GM21723 (cell line): ENCODE results near the gene TFAP2C.

Experiments used
- ATAC-seq: cut with Tn5 transposase; IDR thresholded peaks from one replicate; pipeline ENCODE4 v1.9.1; 2021; ENCODE audit warnings: mild to moderate bottlenecking, moderate library complexity; ENCODE audit not compliant: unreplicated experiment

TFAP2C gene

GRCh38 chr20:56628873-56629463 is at the start of gene TFAP2C:
Gene TFAP2C, plus strand, starts transcription at chr20:56629306. Its CDS starts 239 bp downstream, at chr20:56629545.
- no peak for ATAC-seq

GRCh38 chr20:56580226-56580625 is 48.9 kb upstream of the TFAP2C start:
- no peak for ATAC-seq

DNA sequence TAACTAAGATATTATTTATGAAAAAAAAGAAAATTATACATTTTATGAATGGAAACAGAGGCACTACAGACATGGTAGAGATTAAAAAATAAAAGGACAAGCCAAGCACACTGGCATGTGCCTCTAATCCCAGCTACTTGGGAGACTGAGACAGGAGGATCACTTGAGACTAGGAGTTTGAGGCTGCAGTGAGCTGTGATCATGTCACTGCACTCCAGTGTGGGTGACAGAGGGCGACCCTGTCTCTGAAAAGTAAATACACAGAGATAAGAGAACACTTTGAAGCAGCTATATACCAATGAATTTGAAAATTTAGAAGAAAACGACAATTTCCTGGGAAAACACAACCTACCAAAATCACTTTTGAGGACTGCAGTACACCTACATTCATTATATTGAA is 47.4 kb upstream of the TFAP2C start:
- ATAC-seq, result no peak

DNA sequence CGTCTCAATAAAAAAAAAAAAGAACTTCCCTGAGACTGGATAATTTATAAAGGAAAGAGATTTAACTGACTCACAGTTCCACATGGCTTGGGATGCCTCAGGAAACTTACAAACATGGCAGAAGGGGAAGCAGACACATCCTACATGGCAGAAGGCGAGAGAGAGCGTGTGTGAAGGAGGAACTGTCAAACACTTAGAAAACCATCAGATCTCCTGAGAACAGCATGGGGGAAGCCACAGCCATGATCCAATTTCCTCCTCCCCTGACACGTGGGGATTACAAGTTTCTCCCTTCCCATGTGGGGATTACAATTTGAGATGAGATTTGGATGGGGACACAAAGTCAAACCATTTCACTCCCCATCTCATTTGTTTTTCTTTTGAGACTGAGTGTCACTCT is 46.6 kb upstream of the TFAP2C start:
- no peak for ATAC-seq

DNA sequence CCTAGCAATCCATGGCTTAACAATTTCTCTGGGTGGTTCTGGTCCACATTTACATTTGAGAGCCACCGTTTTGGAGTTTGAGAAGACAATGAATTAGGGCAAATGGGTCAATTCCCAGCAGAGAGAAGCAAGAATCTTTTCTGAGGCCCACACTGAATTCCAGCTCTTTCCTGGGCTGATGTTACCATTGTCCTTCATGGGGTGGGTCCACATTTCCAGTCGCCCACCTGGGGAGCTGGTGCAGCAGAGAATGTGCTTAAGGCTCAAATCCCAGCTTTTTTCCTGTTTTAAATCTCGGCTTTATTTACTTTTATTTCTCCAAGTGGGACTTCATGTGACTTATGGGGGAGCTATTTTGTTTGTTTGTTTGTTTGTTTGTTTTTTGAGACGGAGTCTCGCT is 44.2 kb upstream of the TFAP2C start:
- no peak for ATAC-seq

GRCh38 chr20:56587307-56588041 is 41.6 kb upstream of the TFAP2C start:
- no peak for ATAC-seq

DNA sequence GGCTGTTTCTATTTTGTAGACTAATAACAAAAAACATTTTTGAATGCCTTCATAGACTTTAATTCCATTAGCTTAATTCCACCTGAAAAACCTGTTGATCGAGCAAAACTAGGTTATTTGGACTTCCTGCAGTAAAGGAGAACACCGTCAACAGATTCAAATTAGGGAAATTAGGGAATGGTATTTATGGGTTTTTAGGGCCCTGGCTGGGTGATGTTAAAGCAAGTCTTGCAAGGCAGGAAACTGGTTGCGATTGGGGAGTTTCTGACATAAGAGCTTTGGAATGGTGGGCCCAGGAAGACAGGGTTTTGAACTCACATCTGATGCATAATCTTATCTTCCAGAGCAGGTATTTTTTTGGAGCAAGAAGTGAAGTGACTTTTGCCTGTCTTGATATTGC is 40.1 kb upstream of the TFAP2C start:
- no peak for ATAC-seq

DNA sequence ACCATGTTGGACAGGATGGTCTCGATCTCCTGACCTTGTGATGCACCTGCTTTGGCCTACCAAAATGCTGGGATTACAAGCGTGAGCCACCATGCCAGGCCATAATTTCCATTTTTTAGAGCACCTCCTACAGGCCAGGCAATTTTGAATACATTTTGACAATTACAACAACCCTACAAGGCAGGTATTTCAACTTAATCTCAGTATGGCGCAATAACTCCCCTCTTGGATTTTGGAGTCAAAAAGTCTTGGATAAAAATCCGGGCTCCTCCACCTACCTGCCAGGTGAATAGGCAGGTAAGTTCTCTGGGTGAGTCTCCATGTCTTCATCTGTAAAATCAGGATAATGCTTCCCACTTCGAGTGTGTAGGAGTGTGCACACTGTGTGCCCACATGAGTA is 39.5 kb upstream of the TFAP2C start:
- no peak for ATAC-seq

DNA sequence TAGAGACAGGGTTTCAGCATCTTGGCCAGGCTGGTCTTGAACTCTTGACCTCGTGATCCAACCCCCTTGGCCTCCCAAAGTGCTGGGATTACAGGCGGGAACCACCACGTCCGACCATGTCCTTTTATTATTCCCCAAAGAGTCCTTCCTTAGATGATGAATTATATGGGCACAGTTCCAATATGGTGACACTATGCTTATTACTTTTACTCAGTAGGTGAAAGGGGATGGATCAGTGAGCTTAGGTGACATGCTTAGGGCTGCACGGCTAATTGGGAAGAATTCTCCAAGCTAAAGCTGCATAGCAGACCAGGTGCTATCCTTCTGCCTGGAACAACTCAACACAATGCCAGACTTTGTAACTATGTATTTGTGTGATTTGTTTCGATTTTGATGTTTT is 38.2 kb upstream of the TFAP2C start:
- no peak for ATAC-seq

DNA sequence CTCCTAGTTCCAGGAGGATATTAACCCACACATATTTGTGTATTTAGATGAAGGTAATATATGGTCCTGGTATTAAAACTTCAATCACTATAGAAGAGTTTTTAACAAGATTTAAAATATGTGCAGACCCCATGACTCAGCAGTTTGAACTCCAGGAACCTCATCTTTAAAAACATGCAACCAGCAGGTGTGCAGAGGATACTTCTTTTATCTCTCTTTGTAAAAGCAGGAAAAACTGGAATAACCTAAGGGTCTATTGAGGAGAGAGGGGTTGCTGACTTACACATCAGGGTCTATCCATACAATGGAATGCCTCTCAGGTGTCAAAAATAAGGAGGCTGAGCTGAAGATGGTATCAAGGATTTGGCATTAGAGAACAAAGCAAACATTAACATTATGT is 36.9 kb upstream of the TFAP2C start:
- ATAC-seq, result no peak

DNA sequence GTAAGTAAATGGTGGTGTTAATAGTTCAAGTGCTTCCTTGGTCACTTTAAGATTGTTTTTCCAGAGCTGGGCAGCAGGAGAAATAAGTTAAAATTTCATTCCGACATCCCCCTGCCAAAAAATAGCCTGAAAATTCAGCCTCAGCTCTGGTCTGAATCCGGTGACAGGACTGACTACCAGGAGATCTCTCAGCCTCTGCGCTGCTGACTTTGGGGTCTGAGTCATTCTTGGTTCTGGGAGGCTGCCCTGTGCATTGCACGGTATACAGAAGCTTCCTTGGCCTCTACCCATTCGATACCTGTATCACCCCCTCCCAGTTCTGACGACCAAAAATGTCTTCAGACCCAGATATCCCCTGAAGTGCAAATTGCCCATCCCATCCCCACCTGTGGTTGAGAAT is 36.3 kb upstream of the TFAP2C start:
- ATAC-seq, result no peak

GRCh38 chr20:56595746-56596475 is 33.2 kb upstream of the TFAP2C start:
- no peak for ATAC-seq

- no peak for ATAC-seq
Observed at GRCh38 chr20:56601166-56601565, 27.9 kb upstream of the TFAP2C start.

GRCh38 chr20:56604673-56605072 is 24.4 kb upstream of the TFAP2C start:
- ATAC-seq, result no peak

DNA sequence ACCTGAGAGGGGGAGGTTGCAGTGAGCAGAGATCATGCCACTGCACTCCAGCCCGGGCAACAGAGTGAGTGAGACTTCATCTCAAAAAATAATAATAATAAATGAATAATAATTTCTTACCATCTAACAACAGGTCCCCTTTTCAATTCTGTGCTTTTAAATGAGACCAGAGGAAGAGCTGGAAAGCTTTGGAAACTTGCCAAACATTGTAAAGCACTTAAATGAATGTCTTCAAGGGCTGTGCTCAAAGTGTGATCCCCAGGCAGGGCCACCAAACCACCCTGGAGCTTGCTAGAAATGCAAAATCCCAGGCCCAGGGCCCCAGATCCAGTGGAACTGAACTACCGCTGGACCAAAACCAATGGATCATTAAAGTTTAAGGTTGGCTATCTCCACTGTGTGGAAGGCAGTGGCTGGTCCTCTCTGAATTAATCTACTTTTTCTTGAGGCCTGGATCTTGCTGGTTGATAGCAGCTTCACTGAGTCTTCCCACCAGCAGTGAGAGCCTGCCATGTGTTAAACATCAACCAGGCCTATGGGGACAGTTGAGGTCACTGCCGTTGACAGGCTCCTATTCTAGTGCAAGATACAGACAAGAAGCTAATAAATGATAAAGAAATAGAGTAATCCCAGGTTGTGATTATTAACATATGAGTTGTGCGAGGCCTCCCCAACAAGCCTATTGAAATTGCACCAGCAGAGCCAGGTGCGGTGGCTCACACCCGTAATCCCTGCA is 23.7 kb upstream of the TFAP2C start:
- no peak for ATAC-seq

DNA sequence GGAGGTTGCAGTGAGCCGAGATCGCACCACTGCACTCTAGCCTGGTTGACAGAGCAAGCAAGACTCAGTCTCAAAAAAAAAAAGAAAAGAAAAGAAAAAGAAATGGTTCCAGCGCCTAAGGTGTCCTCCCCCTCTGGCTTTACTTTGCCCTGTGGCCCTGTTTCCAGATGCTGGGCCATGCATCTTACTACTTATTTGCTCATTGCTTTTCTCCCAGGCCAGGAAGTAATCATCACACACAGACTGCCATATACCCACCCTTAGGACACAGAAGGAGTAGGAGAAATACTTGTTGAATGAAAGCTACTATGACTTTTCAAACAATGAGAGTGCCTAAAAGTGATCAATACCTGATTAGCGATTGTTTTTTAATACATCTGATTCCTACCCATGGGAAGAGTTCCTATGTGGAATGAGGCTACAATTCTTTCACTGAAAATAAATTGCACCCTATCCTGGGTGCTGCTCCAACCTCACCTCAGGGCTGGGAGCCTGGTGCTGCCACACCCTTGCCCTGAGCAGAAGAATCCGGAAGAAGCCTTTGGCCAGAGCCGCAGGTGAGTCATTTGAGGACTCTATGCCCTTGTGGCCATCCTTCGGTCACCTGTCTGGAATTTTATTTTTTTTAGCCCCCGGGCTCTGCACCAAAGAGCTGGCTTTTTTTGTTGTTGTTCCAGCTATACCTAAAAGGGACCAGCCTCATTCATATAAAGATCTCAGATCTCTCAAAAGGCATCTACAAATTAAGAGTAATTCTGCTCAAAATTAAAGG is 22.7 kb upstream of the TFAP2C start:
- no peak for ATAC-seq

GRCh38 chr20:56607061-56607704 is 21.9 kb upstream of the TFAP2C start:
- ATAC-seq, result no peak

DNA sequence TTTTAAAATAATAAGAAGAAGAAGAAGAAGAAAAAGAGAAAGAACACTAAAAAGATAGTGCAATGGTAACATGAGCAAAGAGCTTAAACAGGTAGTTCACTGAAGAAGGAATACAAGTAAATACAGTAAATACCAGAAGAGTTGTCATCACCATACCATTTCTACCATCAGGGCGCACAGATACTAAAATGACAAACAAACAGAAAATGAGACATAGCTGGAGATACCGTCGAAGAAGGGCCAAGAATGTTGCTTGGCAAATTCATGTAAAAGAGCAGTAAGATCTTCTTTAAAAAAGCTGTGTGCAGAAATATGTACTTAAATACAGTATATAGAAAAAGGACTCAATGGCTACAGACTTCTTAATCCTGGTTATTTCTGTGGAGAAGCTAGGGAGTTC is 20.7 kb upstream of the TFAP2C start:
- ATAC-seq, result no peak

GRCh38 chr20:56609321-56609720 is 19.8 kb upstream of the TFAP2C start:
- ATAC-seq, result no peak

GRCh38 chr20:56610098-56610497 is 19.0 kb upstream of the TFAP2C start:
- ATAC-seq, result no peak
